MM.1S (cell line): ENCODE data around the gene ALPG.

Source experiments
- DNase-seq: peaks from one replicate; pipeline ENCODE4 v3.0.0-alpha.2; 2015
- H2AFZ ChIP-seq: fragments of 300-600 bp; sonication (generic); 2 replicates; pipeline ENCODE4 v1.6.0; 2016; ENCODE audit warnings: antibody characterized with exemption, low read length
- H3F3A ChIP-seq: fragments of 300-600 bp; sonication (generic); 2 replicates; pipeline ENCODE4 v1.6.1; 2016; ENCODE audit warnings: mild to moderate bottlenecking, antibody characterized with exemption, low read length, moderate library complexity, mixed read lengths; ENCODE audit not compliant: insufficient read depth
- H3K27ac ChIP-seq: fragments of 300-600 bp; sonication (generic); 2 replicates; pipeline ENCODE4 v1.5.1; 2016; ENCODE audit warnings: mild to moderate bottlenecking, low read length
- H3K27me3 ChIP-seq: fragments of 300-600 bp; sonication (generic); replicated peaks from 2 replicates; pipeline ENCODE4 v1.6.0; 2016; ENCODE audit warnings: low read length; ENCODE audit not compliant: insufficient read depth
- H3K36me3 ChIP-seq: fragments of 300-600 bp; sonication (generic); replicated peaks from 2 replicates; pipeline ENCODE4 v1.6.1; 2016; ENCODE audit warnings: mild to moderate bottlenecking, low read length, mixed read lengths; ENCODE audit not compliant: insufficient read depth
- H3K4me1 ChIP-seq: fragments of 300-600 bp; sonication (generic); 2 replicates; pipeline ENCODE4 v1.6.1; 2016; ENCODE audit warnings: low read length, mixed read lengths
- H3K4me2 ChIP-seq: fragments of 300-600 bp; sonication (generic); 2 replicates; pipeline ENCODE4 v1.6.0; 2016; ENCODE audit warnings: low read depth, low read length
- H3K4me3 ChIP-seq: fragments of 300-600 bp; sonication (generic); 2 replicates; pipeline ENCODE4 v1.5.1; 2016; ENCODE audit warnings: low read length, mixed read lengths
- H3K79me2 ChIP-seq: fragments of 300-600 bp; sonication (generic); 2 replicates; pipeline ENCODE4 v1.6.1; 2016; ENCODE audit warnings: mixed run types, low read length, mixed read lengths
- H3K9ac ChIP-seq: fragments of 300-600 bp; sonication (generic); 2 replicates; pipeline ENCODE4 v1.6.1; 2016; ENCODE audit warnings: low read length, mixed read lengths
- H3K9me2 ChIP-seq: fragments of 300-600 bp; sonication (generic); replicated peaks from 2 replicates; pipeline ENCODE4 v1.6.1; 2016; ENCODE audit warnings: mild to moderate bottlenecking, low read length, mixed read lengths; ENCODE audit not compliant: insufficient read depth
- H3K9me3 ChIP-seq: fragments of 300-600 bp; sonication (generic); replicated peaks from 2 replicates; pipeline ENCODE4 v1.6.1; 2016; ENCODE audit warnings: mild to moderate bottlenecking, low read length, mixed read lengths; ENCODE audit not compliant: insufficient read depth
- H4K20me1 ChIP-seq: fragments of 300-600 bp; sonication (generic); 2 replicates; pipeline ENCODE4 v1.6.1; 2016; ENCODE audit warnings: mild to moderate bottlenecking, low read length, moderate library complexity, mixed read lengths; ENCODE audit not compliant: insufficient read depth
- EZH2 ChIP-seq: fragments of 300-600 bp; sonication (generic); optimal IDR thresholded peaks from 2 replicates; pipeline ENCODE3; 2017; ENCODE audit warnings: low read depth, mild to moderate bottlenecking, antibody characterized with exemption, low read length, mixed read lengths
- EZH2phosphoT487 ChIP-seq: fragments of 300-600 bp; sonication (generic); IDR thresholded peaks from 2 replicates; pipeline ENCODE4 v1.6.1; 2018; ENCODE audit warnings: antibody characterized with exemption, low read length
- TF ChIP-seq, protein P1 (sequence below): fragments of 300-600 bp; sonication (generic); IDR thresholded peaks from 2 replicates; pipeline ENCODE4 v1.5.1; 2016; ENCODE audit warnings: antibody characterized with exemption, low read length, mixed read lengths

The ALPG gene

GRCh38 chr2:232385660-232386489, 20.8 kb upstream of the ALPG start:
- Histone ChIP-seq H2AFZ (no peak overlapping the region), H3K79me2 (no peaks in the 10 kb centered on the region), H3K36me3 (no peaks in the 10 kb centered on the region), H3K27ac (no peak overlapping the region), H3F3A (no peaks in the 10 kb centered on the region), H4K20me1 (no peaks in the 10 kb centered on the region), H3K4me3 (no peak overlapping the region), H3K27me3 (peaks cover 17% of the 10 kb centered on the region), H3K9me2 (no peaks in the 10 kb centered on the region), H3K4me1 (no peaks in the 10 kb centered on the region), H3K9ac (no peak overlapping the region), H3K4me2 (no peak overlapping the region), H3K9me3 (no peaks in the 10 kb centered on the region)
- DNase-seq: no peak
- no peak for TF ChIP-seq EZH2phosphoT487
- TF ChIP-seq, protein P1, sequence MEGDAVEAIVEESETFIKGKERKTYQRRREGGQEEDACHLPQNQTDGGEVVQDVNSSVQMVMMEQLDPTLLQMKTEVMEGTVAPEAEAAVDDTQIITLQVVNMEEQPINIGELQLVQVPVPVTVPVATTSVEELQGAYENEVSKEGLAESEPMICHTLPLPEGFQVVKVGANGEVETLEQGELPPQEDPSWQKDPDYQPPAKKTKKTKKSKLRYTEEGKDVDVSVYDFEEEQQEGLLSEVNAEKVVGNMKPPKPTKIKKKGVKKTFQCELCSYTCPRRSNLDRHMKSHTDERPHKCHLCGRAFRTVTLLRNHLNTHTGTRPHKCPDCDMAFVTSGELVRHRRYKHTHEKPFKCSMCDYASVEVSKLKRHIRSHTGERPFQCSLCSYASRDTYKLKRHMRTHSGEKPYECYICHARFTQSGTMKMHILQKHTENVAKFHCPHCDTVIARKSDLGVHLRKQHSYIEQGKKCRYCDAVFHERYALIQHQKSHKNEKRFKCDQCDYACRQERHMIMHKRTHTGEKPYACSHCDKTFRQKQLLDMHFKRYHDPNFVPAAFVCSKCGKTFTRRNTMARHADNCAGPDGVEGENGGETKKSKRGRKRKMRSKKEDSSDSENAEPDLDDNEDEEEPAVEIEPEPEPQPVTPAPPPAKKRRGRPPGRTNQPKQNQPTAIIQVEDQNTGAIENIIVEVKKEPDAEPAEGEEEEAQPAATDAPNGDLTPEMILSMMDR: no peak
- TF ChIP-seq EZH2: no peak

DNA sequence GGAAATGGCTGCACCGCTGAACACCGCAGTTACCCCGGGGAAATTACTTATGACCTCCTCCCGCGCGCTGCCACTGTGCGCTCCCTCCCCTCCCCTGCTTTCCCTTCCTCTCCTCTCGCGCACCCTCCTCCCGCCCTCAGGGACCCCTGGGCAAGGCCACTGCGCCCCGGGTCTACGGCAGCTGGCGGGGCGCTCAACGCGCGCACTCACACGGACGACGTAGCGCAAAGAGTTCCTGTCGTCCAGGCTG, 20.2 kb upstream of the ALPG start:
- no peaks in the 10 kb centered on the region for H3K79me2 ChIP-seq
- H3F3A ChIP-seq: no peaks in the 10 kb centered on the region
- DNase-seq: no peak
- no peak overlapping the region for H3K4me2 ChIP-seq
- peaks cover 17% of the 10 kb centered on the region for H3K27me3 ChIP-seq
- no peak overlapping the region for H3K9ac ChIP-seq
- no peaks in the 10 kb centered on the region for H3K4me1 ChIP-seq
- no peak overlapping the region for H3K27ac ChIP-seq
- no peaks in the 10 kb centered on the region for H3K9me3 ChIP-seq
- H3K4me3 ChIP-seq: no peak overlapping the region
- H3K36me3 ChIP-seq: no peaks in the 10 kb centered on the region
- no peaks in the 10 kb centered on the region for H3K9me2 ChIP-seq
- H4K20me1 ChIP-seq: no peaks in the 10 kb centered on the region
- no peak overlapping the region for H2AFZ ChIP-seq
- TF ChIP-seq EZH2 (no peak), EZH2phosphoT487 (no peak)
- TF ChIP-seq, protein P1: no peak

- TF ChIP-seq, protein P1: no peak
- TF ChIP-seq EZH2phosphoT487 (no peak), EZH2 (no peak)
- H3K4me3 ChIP-seq: no peak overlapping the region
Measured at GRCh38 chr2:232386740-232387450, 19.7 kb upstream of the ALPG start.

More at GRCh38 chr2:232386740-232387450, 19.7 kb upstream of the ALPG start:
- H3K4me2 ChIP-seq: no peak overlapping the region
- H3K27ac ChIP-seq: no peak overlapping the region
- H3K4me1 ChIP-seq: no peaks in the 10 kb centered on the region
- H3K9me3 ChIP-seq: no peaks in the 10 kb centered on the region
- no peaks in the 10 kb centered on the region for H4K20me1 ChIP-seq
- no peak for DNase-seq
- H3K9me2 ChIP-seq: no peaks in the 10 kb centered on the region
- no peak overlapping the region for H3K9ac ChIP-seq
- no peaks in the 10 kb centered on the region for H3K36me3 ChIP-seq
- peaks cover 17% of the 10 kb centered on the region for H3K27me3 ChIP-seq
- H3K79me2 ChIP-seq: no peaks in the 10 kb centered on the region
- H3F3A ChIP-seq: no peaks in the 10 kb centered on the region
- no peak overlapping the region for H2AFZ ChIP-seq
